Liver (tissue), 9 donors: ENCODE results near the gene C2orf66. TPM values are rescaled to one million over a fixed set of nuclear protein-coding genes. Genes with fewer than 3 reads are reported as not detected.

Source experiments
- DNase-seq: peaks from one replicate; pipeline ENCODE4 v3.0.0-alpha.2; 2017; ENCODE audit warnings: low spot score
- H3K27ac ChIP-seq, 2 donors: one replicate each; pipeline ENCODE4 v1.7.0; 2013; ENCODE audit warnings: inconsistent platforms in 2 of 2, low read length in 2 of 2, control low read depth in 1 of 2, low read depth in 1 of 2, mild to moderate bottlenecking in 1 of 2
- H3K27me3 ChIP-seq, 4 donors: one replicate each; pipeline versions ENCODE4 v1.6.1 to v1.7.0; 2013; ENCODE audit warnings: low read length in 3 of 4, inconsistent platforms in 1 of 4, mild to moderate bottlenecking in 1 of 4, moderate library complexity in 1 of 4; ENCODE audit not compliant: control insufficient read depth in 4 of 4, insufficient read depth in 4 of 4
- H3K36me3 ChIP-seq, 4 donors: one replicate each; pipeline versions ENCODE4 v1.6.1 to v1.7.0; 2013; ENCODE audit warnings: low read length in 3 of 4, mild to moderate bottlenecking in 3 of 4, low read depth in 1 of 4, moderate library complexity in 1 of 4; ENCODE audit not compliant: control insufficient read depth in 4 of 4, insufficient read depth in 3 of 4
- H3K4me1 ChIP-seq, 4 donors: one replicate each; pipeline versions ENCODE4 v1.6.1 to v1.7.0; 2013; ENCODE audit warnings: low read length in 3 of 4, mild to moderate bottlenecking in 3 of 4, moderate library complexity in 1 of 4; ENCODE audit not compliant: control insufficient read depth in 4 of 4, insufficient read depth in 4 of 4
- H3K4me3 ChIP-seq, 3 donors: one replicate each; pipeline versions ENCODE4 v1.6.1 to v1.7.0; 2013; ENCODE audit warnings: low read length in 3 of 3, control low read depth in 1 of 3, low read depth in 1 of 3, mild to moderate bottlenecking in 1 of 3
- H3K9ac ChIP-seq, 2 donors: one replicate each; pipeline ENCODE4 v1.7.0; 2013; ENCODE audit warnings: low read length in 2 of 2, mild to moderate bottlenecking in 2 of 2, moderate library complexity in 2 of 2, control low read depth in 1 of 2, low read depth in 1 of 2
- H3K9me3 ChIP-seq, 4 donors: one replicate each; pipeline versions ENCODE4 v1.6.1 to v1.7.0; 2013; ENCODE audit warnings: low read length in 3 of 4; ENCODE audit not compliant: control insufficient read depth in 4 of 4
- CTCF ChIP-seq: fragments of 150-350 bp; IDR thresholded peaks from 2 replicates; pipeline ENCODE4 v1.5.1; 2017; ENCODE audit warnings: improper control_type of control experiment, low read depth, low read length; ENCODE audit not compliant: missing input control
- FOXA2 ChIP-seq: IDR thresholded peaks from 2 replicates; pipeline ENCODE4 v1.6.1; 2016; ENCODE audit warnings: antibody characterized with exemption
- GABPA ChIP-seq, 2 donors: IDR thresholded peaks in 1 of 2; conservative IDR thresholded peaks in 1 of 2; 2 replicates each; pipeline ENCODE4 v1.6.1; 2016; ENCODE audit warnings: antibody characterized with exemption in 2 of 2, mild to moderate bottlenecking in 1 of 2, moderate library complexity in 1 of 2
- HNF4A ChIP-seq, 2 donors: conservative IDR thresholded peaks; 2 replicates each; pipeline ENCODE4 v1.6.1; 2016; ENCODE audit warnings: antibody characterized with exemption in 2 of 2, mild to moderate bottlenecking in 2 of 2
- RAD21 ChIP-seq, 2 donors: IDR thresholded peaks; 2 replicates each; pipeline ENCODE4 v1.6.1; 2016; ENCODE audit warnings: antibody characterized with exemption in 2 of 2, mild to moderate bottlenecking in 2 of 2
- REST ChIP-seq: IDR thresholded peaks from 2 replicates; pipeline ENCODE4 v1.6.1; 2016; ENCODE audit warnings: antibody characterized with exemption, mild to moderate bottlenecking
- RXRA ChIP-seq, 2 donors: IDR thresholded peaks; 2 replicates each; pipeline ENCODE4 v1.6.1; 2017 to 2018; ENCODE audit warnings: antibody characterized with exemption in 2 of 2, mild to moderate bottlenecking in 1 of 2
- SP1 ChIP-seq: IDR thresholded peaks from 2 replicates; pipeline ENCODE4 v1.6.1; 2018; ENCODE audit warnings: antibody characterized with exemption, mild to moderate bottlenecking
- YY1 ChIP-seq: IDR thresholded peaks from 2 replicates; pipeline ENCODE4 v1.6.1; 2016; ENCODE audit warnings: antibody characterized with exemption, mild to moderate bottlenecking
- WGBS: extraction: QIAGEN DNeasy Blood & Tissue Kit; methylation state at CpG from one replicate; pipeline ENCODE4 v1.1.7; 2013; 5-methylcytosine and 5-hydroxymethylcytosine counted together
- polyA plus RNA-seq, 2 donors: library from polyadenylated mRNA; stranded (reverse) in 1 of 2; unstranded in 1 of 2; fragments of 200-250 nt in 1 of 2; fragments of >200 nt in 1 of 2; fragmentation: Nextera tagmentation in 1 of 2; extraction: Ambion mirVana in 1 of 2; gene quantifications; one replicate each; pipeline versions ENCODE4 v1.2.1 to v1.2.3, GENCODE V29; 2013 to 2015
- total RNA-seq, 2 donors: library from RNA; depleted of rRNA; stranded (reverse); fragments of >200 nt; gene quantifications; one replicate each; pipeline ENCODE4 v1.2.3, GENCODE V29; 2014
- TF ChIP-seq, protein P1 (sequence below): IDR thresholded peaks from 2 replicates; pipeline ENCODE4 v1.6.1; 2016; ENCODE audit warnings: antibody characterized with exemption
- donor health status: healthy.
- donor health status: healthy.
- donor health status: healthy.
- donor health status: healthy.
- donor health status: healthy.

The C2orf66 gene
- total and polyA plus RNA-seq, 4 donors: not detected

DNA sequence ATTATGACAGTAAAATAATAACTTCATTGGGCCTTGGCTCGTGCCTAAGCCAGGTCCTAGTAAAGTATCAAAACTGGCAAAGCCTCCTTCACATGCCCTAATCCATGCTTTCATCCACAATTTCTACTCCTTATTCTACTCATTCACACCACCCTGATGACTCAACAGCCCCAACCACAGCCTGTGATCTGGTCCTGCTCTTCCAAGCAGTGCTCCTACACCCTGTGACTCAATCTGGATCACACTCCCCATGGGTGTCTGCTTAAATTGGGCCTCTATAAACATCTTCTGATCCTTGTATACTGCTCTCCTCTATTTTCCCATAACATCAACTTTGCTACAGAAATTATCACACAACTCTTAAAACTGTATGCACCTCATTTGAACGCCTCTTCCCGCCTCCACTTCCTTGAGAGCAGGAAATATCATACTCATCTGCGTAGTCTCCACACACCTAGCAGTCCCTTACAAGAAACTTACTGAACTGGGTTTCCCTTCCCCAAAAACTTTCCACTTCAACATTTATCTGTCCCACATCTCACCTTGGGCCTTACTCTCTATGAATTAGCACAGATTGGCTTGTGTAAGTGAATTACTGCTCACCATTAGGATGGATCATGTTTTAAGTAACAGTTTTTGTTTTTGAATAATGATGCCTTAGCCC, 25.6 kb downstream of the C2orf66 start:
- H3K4me3 ChIP-seq: no peak overlapping the region
- H3K27me3 ChIP-seq: no peaks in the 10 kb centered on the region
- DNase-seq: no peak
- H3K9ac ChIP-seq: no peak overlapping the region
- peaks cover 14 to 62% (median 54%) of the 10 kb centered on the region in 4 donors for H3K36me3 ChIP-seq
- H3K27ac ChIP-seq: no peak overlapping the region
- no peaks in the 10 kb centered on the region for H3K9me3 ChIP-seq
- TF ChIP-seq GABPA (IDR thresholded peaks at IDR 0.05 in 1 of 2, conservative IDR thresholded peaks at IDR 0.05 in 1 of 2) (no peak), RAD21 (IDR thresholded peaks at IDR 0.05) (no peak), REST (no peak), FOXA2 (no peak), CTCF (no peak)
- TF ChIP-seq, protein P1, sequence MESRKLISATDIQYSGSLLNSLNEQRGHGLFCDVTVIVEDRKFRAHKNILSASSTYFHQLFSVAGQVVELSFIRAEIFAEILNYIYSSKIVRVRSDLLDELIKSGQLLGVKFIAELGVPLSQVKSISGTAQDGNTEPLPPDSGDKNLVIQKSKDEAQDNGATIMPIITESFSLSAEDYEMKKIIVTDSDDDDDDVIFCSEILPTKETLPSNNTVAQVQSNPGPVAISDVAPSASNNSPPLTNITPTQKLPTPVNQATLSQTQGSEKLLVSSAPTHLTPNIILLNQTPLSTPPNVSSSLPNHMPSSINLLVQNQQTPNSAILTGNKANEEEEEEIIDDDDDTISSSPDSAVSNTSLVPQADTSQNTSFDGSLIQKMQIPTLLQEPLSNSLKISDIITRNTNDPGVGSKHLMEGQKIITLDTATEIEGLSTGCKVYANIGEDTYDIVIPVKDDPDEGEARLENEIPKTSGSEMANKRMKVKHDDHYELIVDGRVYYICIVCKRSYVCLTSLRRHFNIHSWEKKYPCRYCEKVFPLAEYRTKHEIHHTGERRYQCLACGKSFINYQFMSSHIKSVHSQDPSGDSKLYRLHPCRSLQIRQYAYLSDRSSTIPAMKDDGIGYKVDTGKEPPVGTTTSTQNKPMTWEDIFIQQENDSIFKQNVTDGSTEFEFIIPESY: no peak
- H3K4me1 ChIP-seq: no peaks in the 10 kb centered on the region
- WGBS: 97% methylated on average over 4 of the region's 4 CpGs

DNA sequence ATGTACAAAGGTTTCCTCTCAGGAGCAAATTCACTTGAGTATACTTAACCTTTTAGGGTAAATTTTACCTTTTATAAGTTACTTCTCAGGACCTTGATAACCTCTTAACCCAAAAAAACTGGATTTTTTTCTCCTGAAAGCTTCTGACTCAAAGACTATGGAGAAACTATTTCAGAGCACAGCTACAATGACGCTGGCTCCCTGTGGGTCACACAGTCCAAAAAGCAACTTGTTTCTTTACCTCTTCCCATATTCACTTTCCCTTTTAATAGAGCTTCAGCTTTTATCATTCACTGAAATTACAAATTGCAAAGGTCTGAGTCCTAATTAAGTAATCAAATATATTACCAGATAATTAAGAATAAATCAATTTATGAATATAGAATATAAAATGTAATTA, 42.1 kb downstream of the C2orf66 start:
- Histone ChIP-seq H3K36me3 (peaks cover 1 to 45% (median 36%) of the 10 kb centered on the region in 4 donors), H3K27ac (peak overlapping the region in 1 of 2 donors; percentile 43), H3K4me1 (no peaks in the 10 kb centered on the region), H3K9ac (no peak overlapping the region), H3K27me3 (no peaks in the 10 kb centered on the region), H3K9me3 (no peaks in the 10 kb centered on the region), H3K4me3 (no peak overlapping the region)
- TF ChIP-seq HNF4A (conservative IDR thresholded peaks at IDR 0.05) (peak in 1 of 2 donors; percentile 15), YY1 (no peak), RXRA (IDR thresholded peaks at IDR 0.05) (no peak), SP1 (peak; percentile 10)
- WGBS: 43% methylated on average over 1 of the region's 1 CpG
- no peak for DNase-seq
